DND-41 (cell line): ENCODE measurements around the gene PIK3CG.

Experiments used
- CTCF ChIP-seq: IDR thresholded peaks from 2 replicates; pipeline ENCODE4 v1.5.1; 2012; ENCODE audit warnings: borderline replicate concordance, low read length, moderate library complexity, mild to moderate bottlenecking; ENCODE audit not compliant: poor library complexity, severe bottlenecking; ENCODE audit errors: extremely low read depth
- EZH2 ChIP-seq: IDR thresholded peaks from 3 replicates; pipeline ENCODE4 v1.6.1; 2012; ENCODE audit warnings: borderline replicate concordance, low read depth, mild to moderate bottlenecking, moderate library complexity, low read length, inconsistent platforms; ENCODE audit not compliant: severe bottlenecking

DNA sequence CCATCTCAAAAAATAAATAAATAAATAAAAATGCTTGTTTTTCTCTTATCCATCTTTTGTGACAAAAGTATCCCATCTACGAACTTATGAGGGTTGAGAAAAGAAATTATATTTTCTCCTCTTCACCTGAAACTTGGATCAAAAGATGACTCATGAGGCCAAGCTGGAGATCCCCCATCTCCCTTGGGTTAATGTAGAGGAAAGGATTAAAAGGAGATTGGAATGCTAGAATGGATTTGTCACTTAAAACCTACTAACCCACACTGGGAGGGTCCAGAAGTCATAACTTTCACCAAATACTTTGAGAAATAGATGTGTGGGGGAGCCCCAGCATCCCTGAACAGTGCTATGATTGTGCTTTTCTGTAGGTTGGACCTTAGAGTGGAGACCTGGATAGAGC lies 46.3 kb upstream of the PIK3CG start:
- TF ChIP-seq CTCF: no peak
- TF ChIP-seq EZH2: no peak
